CD4-positive, alpha-beta T cell treated with Interleukin-6 at 100 ng/mL for 8 hours (primary cell): ENCODE data around the gene PTPN4.
A peak's percentile ranks its signal among the peaks of the same experiment; 100 is the strongest.
"Not testable (repeated sequence)": the region's sequence is repeated elsewhere in the genome, so short reads cannot be mapped to it uniquely, and the experiment has no call there.

Experiments
- DNase-seq: peaks from one replicate; pipeline ENCODE4 v3.0.0-alpha.2; 2020; ENCODE audit warnings: mixed read lengths, low spot score

Gene PTPN4

DNA sequence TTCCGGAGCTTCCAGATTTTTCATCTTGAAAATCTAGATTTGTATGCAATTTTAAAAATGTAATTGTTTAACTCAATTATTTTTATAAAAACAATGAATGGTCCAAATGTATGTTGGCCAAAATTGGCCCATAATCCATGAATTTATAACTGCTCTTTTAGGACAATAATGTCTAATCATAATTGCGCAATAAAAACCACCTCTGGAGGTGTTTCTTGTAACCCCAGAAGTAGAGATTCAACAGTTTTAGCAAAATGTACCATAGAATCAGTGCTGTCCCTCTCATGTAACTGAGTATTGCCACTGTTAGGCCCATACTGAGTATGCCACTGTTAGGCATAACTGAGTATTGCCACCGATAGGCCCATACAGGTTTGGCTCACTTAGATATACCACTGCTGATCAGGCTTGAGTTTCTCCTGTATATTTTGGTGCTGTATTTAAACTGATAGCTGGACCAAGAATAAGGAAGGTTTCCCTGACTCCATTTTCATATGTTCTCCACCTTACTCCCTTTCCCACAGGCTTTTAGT is 182.3 kb downstream of the PTPN4 start:
- DNase-seq, result no peak

DNA sequence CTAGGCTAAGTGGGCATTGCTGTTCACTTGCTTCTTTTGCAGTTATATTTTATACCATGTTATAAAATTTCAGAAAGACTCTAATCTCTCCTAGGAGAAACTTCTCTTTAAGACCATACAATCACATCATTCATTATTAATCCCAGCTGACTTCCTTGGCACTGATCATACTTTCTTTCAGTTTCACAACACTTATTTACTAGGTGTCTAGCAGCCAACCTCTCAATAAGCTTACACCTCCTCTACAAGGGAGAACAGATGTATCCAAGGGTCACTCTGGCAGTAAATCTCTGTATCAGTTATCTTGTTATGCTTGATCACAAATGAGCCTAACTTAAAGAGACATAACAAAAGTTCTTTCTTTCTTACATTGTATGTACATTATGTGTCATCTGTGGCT is 183.3 kb downstream of the PTPN4 start:
- no peak for DNase-seq

- DNase-seq, result no peak
Observed at GRCh38 chr2:119947535-119947934, 187.8 kb downstream of the PTPN4 start.

DNA sequence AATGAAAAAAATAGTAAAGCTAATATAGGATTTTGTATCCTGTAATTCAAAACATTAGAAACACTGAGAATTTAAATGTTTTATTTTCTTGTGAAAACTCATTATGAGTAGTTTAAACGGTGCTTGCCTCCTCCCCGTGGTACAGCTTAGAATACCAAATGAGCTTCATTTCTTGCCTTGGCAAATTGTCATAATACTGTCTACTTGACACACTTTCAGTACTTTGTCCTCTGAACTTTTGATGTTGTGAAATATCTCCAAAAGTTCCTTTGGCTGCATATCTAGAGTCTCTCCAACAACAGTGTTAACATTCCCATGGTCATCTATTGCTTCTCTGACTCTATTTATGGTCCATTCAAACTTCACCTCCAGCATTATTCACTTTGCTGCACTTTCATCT is 191.2 kb downstream of the PTPN4 start:
- DNase-seq, result no peak

- no peak for DNase-seq
Observed at GRCh38 chr2:119958670-119959268, 199.0 kb downstream of the PTPN4 start.

GRCh38 chr2:119960821-119961220 is 201.1 kb downstream of the PTPN4 start:
- no peak for DNase-seq

DNA sequence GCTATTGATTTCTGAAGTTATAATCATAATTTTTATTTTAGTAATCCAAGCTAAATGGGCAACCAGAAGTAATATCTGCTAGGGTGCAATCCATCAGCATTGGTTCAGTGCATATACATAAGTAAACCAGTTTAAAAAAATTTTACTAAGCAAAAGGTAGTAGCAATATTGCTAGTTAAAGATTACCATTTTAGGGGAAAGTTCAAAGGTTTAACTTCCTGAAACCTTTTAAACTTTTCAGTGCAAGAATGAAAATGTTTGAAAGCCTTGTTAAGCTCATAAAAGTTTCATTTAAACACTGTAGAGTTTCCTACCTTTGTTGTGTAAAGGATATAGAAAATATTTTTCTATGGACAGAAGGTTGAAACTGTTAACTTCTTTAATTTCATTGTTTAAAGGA is 222.2 kb downstream of the PTPN4 start:
- no peak for DNase-seq

- DNase-seq, result no peak
Observed at GRCh38 chr2:119982506-119982905, 222.8 kb downstream of the PTPN4 start.

DNA sequence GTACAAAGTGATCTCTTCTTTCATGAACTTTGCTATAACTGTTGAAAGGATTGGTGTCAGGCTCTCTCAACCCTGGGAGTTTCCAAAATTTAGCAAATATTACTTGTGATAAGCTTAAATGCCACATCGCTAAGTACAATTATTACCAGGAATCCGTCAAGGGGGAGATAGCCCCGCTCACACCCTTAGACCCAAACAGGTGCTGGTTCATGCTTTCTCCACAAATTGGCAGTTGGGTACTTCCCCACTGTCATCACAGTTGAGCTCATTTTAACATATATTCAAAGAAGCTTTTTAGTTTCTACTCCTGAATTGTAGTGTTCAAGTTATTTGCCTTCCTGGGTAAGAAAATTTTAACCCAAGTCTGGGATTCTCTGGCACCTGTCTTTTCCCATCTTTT is 223.4 kb downstream of the PTPN4 start:
- no peak for DNase-seq

GRCh38 chr2:119996148-119996547 is 236.4 kb downstream of the PTPN4 start:
- DNase-seq, result no peak

GRCh38 chr2:119996896-119997891 is 237.5 kb downstream of the PTPN4 start:
- DNase-seq, result not testable (repeated sequence)

DNA sequence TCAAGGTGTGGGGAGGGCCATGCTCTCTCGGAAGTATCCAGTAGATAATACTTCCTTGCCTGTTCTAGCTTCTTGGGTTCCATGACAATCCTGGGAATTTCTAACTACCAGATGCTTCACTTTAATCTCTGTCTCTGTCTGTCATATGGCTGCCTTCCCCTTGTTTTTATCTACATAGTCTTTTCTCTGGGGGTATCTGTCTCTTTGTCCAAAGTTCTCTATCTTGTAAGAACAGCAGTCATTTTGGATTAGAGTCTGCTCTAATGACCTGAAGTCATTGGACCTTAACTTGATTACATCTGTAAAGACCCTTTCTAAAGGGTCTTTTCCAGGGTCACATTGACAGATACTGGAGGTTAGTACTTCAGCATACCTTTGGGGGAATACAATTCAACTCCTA is 241.7 kb downstream of the PTPN4 start:
- no peak for DNase-seq

DNA sequence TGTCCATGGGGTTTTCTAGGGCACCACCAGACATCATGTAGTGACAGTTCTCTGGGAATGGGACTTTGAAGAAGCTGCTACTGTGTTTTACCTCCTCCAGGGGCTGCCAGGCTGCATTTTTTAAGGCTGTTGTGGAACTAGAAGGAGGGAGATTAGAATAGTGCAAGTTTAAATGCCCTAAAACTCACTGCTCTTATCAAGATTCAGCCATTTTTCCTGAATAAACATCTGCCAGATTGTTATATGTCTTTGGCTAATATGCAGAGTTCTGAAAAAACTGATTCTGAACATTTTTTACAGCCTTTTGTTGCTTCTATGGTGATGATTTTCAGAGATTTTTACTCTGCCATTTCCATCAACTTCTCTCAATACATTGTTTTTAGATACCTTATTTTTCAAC is 244.5 kb downstream of the PTPN4 start:
- DNase-seq, result no peak

DNA sequence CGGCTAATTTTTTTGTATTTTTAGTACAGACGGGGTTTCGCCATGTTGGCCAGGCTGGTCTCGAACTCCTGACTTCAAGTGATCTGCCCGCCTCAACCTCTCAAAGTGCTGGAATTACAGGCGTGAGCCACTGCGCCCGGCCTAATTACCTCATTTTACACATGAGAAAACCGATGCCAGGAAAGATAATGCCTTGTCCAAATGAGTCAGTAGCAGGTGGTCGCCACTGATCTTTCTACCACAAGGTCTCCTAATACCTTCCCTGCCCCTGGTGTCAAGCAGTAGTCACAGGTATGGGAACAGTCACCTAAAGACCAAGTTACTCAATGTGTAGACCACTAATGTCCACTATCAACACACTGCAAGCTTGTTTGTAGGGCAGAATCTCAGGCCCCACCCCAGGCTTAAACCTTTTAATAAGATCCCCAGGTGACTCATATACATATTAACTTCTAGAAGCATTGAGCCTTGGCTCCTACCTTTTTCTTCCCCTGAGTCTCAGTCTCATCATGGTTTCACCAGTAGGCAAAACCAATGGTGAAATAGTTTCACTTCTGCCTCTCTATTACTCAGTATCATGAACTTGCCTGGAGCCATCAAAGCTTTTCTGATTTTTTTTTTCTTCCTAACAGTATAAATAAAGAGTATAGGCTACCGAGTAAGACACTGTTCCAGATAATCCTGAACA is 246.3 kb downstream of the PTPN4 start:
- no peak for DNase-seq

DNA sequence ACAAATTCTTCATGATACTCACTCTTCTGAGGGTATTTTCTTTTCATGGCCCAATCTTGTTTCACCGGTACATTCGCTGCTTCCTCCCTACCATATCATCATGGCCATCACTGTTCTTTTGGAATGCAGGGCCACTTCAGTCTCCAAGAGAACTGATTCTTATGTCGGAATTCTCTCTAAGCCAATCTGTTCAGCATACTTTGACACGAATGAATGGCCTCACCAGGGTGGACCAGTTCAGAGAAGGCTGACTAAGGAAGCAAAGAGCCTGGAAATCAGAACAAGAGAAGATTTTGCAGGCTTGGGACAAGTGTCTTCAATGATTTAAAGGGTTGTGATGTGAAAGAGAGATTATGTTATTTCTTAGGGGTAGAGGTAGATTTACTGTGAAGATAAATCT is 248.1 kb downstream of the PTPN4 start:
- no peak for DNase-seq

GRCh38 chr2:120012363-120012762 is 252.6 kb downstream of the PTPN4 start:
- DNase-seq, result no peak

DNA sequence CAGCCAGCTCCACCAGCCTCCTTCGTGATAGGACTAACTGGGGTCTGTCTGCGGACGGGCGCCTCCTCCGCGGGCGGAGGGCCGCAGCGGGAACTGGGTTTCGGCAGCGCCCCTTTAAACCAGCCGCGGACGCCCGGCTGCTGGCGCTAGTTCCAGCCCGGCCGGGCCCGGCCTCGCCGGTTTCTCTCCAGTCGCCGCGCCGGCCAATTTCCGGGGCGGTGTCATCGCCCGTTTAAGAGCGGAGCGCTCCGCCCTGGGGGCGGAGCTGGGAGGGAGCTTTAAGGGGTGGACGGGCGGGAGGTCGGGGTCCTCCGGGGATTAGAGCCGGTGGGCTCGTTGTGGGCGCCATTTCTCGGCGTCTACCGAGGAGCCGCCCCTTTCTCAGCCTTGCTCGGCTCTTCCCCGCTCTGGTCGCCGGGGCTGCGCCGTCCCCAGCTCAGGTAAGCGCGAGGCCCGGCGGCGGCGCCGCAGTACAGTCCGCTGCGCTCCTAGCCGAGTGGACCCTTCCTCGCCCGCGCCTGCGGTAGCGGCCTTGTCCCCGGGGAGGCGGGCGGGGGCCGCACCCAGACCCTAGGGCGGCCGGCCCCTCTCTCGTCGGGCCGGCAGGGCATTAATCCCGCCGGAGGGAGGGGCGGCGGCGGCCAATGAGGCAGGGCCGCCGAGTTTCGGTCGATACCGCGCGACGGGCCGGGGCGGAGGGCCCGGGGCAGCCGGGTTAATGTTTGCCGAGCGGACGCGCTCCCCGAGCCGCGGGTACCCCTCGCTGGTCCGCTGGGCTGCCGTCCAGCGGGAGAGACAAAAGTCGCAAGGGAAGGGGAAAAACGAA is 253.3 kb downstream of the PTPN4 start, which contains the start of gene EPB41L5:
EPB41L5 (plus strand) TSS at position 307 of the 826 bp plus-strand sequence. CDS start 6,008 bp downstream, outside the sequence.
- DNase-seq, result peak; percentile 66

DNA sequence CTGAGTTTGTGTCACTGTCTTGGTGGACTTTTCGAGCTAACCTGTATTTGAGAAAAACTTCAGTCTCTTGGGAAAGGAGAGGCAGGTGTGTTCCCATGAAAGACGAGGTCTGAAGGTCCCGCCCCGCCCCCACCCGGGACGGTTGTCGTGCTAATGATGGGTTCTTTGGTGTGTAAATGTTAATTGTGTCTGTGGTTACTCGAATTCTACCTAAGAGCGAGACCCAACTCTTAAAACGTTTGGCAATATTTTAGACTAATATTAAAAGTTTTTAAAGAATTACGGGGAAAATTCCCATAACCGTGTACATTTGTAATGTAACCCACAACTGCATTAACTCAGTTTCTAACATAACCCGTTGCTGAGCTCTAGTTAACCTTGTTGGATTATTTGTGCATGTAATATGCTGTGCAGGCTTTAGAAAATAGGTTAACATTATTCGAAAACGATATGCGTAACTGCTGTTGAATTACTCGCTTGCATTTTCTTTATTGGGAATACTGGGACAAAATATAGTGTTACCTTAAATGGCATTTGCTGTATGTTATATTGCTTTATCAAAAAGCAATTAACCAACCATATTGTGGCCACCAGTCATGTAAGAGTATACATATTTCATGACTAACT is 254.0 kb downstream of the PTPN4 start:
- DNase-seq, result no peak

DNA sequence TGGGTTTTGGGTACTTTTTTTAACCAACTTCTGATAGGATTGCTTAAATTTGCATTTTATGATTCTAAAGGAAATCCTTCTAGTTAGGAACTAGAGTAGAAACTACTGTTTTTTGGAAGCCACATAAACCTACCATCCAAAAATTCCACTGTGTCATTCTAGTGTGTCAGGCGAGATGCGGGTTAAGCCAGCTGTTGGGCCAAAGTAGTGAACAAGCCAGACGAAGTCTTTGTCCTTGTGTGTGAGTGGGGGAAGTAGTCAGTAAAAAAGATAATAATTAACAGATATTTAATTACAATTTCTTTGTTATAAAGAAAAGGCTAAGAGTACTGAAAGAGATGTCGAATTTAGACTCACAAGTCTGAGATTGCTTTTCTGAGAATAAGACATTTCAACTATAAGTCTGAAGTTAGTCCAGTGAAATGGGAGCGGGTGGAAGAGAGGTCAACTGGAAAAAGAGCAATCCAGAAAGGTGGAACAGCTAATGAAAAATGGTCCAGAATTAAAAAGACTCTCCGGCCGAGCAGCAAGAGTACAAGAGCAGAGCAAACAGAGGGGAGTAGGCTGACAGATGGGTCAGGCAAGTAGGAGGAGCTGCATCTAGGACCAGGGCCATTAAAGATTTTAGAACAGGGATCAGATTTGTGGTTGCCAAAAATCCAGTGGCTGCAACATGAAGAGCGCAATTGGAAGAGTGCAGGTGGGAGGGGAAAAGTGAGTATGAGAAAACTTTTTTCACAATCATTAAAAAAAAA is 254.7 kb downstream of the PTPN4 start:
- no peak for DNase-seq

- DNase-seq, result no peak
Observed at GRCh38 chr2:120016800-120017199, 257.1 kb downstream of the PTPN4 start.
